ENCODE data around the gene TBPL1.

Gene TBPL1

GRCh38 chr6:133953634-133954415, 801 bp downstream of the TBPL1 start:
- DNase-seq = no peak

- DNase-seq = no peak
Measured at GRCh38 chr6:133954657-133955576, 1.9 kb downstream of the TBPL1 start.

- no peak for DNase-seq
Measured at GRCh38 chr6:133955582-133956415, 2.8 kb downstream of the TBPL1 start.

GRCh38 chr6:133956416-133957049, 3.5 kb downstream of the TBPL1 start:
- no peak for DNase-seq

- no peak for DNase-seq
Measured at GRCh38 chr6:133957227-133957626, 4.2 kb downstream of the TBPL1 start.

- DNase-seq = no peak
Measured at GRCh38 chr6:133957780-133958242, 4.8 kb downstream of the TBPL1 start.

GRCh38 chr6:133958791-133959190, 5.8 kb downstream of the TBPL1 start:
- DNase-seq = no peak

- DNase-seq = no peak
Measured at GRCh38 chr6:133959667-133960368, 6.8 kb downstream of the TBPL1 start.

GRCh38 chr6:133961831-133962230, 8.8 kb downstream of the TBPL1 start:
- DNase-seq = no peak

- DNase-seq = peak; percentile 51
Measured at GRCh38 chr6:133964052-133964451, 11.0 kb downstream of the TBPL1 start.

GRCh38 chr6:133964702-133965101, 11.7 kb downstream of the TBPL1 start:
- no peak for DNase-seq

GRCh38 chr6:133965817-133966360, 12.9 kb downstream of the TBPL1 start:
- DNase-seq = peak; percentile 22

GRCh38 chr6:133966654-133967329, 13.8 kb downstream of the TBPL1 start:
- DNase-seq = no peak

GRCh38 chr6:133967347-133967746, 14.3 kb downstream of the TBPL1 start:
- no peak for DNase-seq

- DNase-seq = peak; percentile 77
Measured at GRCh38 chr6:133967835-133968234, 14.8 kb downstream of the TBPL1 start.

GRCh38 chr6:133969285-133969920, 16.4 kb downstream of the TBPL1 start:
- DNase-seq = no peak

- DNase-seq = no peak
Measured at GRCh38 chr6:133969921-133970295, 16.9 kb downstream of the TBPL1 start.

GRCh38 chr6:133971861-133972260, 18.8 kb downstream of the TBPL1 start:
- no peak for DNase-seq

- no peak for DNase-seq
Measured at GRCh38 chr6:133972388-133972787, 19.4 kb downstream of the TBPL1 start.
